OCI-LY7 (cell line): ENCODE data around the gene TMEM220. TPM values are rescaled to one million over a fixed set of nuclear protein-coding genes. Genes with fewer than 3 reads are reported as not detected.

Source experiments
- BruUV-seq: library from RNA; stranded (reverse); fragments of 400-500 nt; replicated peaks from 2 replicates; lab custom pipeline; 2021; lab: Mats Ljungman, UMichigan
- CTCF ChIA-PET: fragments of 300-600 bp; sonication (Branson Sonifier 250); formaldehyde crosslinking; loops from one replicate; lab custom pipeline; 2022; ENCODE audit warnings: antibody characterized with exemption; ENCODE audit not compliant: unreplicated experiment; lab: Charles Lee
- POLR2A ChIA-PET: fragments of 300-600 bp; sonication (Branson Sonifier 250); formaldehyde crosslinking; loops from one replicate; lab custom pipeline; 2022; ENCODE audit warnings: antibody characterized with exemption; lab: Charles Lee
- DNase-seq: peaks from one replicate; pipeline ENCODE4 v3.0.0-alpha.2; 2015; ENCODE audit warnings: low spot score
- H2AFZ ChIP-seq: fragments of 200-600 bp; sonication (generic), shearing (Covaris generic); 2 replicates; pipeline ENCODE4 v1.6.1; 2014; ENCODE audit warnings: mild to moderate bottlenecking, antibody characterized with exemption, low read length, moderate library complexity
- H3K27ac ChIP-seq: fragments of 200-600 bp; sonication (generic); 2 replicates; pipeline ENCODE4 v1.5.1; 2014; ENCODE audit warnings: mixed run types, low read depth, mild to moderate bottlenecking, moderate library complexity, low read length, inconsistent platforms; ENCODE audit not compliant: poor library complexity, severe bottlenecking
- H3K36me3 ChIP-seq: fragments of 200-600 bp; sonication (generic); 2 replicates; pipeline ENCODE4 v1.6.1; 2014; ENCODE audit warnings: mild to moderate bottlenecking, antibody characterized with exemption, low read length, moderate library complexity, mixed read lengths; ENCODE audit not compliant: insufficient read depth
- H3K4me1 ChIP-seq: fragments of 200-600 bp; sonication (generic); 2 replicates; pipeline ENCODE4 v1.5.1; 2014; ENCODE audit warnings: mild to moderate bottlenecking, low read length; ENCODE audit not compliant: insufficient read depth, poor library complexity, severe bottlenecking
- H3K4me2 ChIP-seq: fragments of 200-600 bp; sonication (generic); 2 replicates; pipeline ENCODE4 v1.6.1; 2014; ENCODE audit warnings: mild to moderate bottlenecking, low read length
- H3K4me3 ChIP-seq: fragments of 200-600 bp; sonication (generic); 2 replicates; pipeline ENCODE4 v1.5.1; 2014; ENCODE audit warnings: mild to moderate bottlenecking, low read depth, low read length; ENCODE audit not compliant: poor library complexity, severe bottlenecking
- H3K79me2 ChIP-seq: fragments of 200-600 bp; sonication (generic); 2 replicates; pipeline ENCODE4 v1.6.1; 2016; ENCODE audit warnings: low read depth, mild to moderate bottlenecking, low read length, moderate library complexity, mixed read lengths; ENCODE audit not compliant: insufficient read depth
- H3K9me2 ChIP-seq: fragments of 200-600 bp; sonication (generic); 2 replicates; pipeline ENCODE4 v1.6.1; 2016; ENCODE audit warnings: mild to moderate bottlenecking, low read length, mixed read lengths; ENCODE audit not compliant: insufficient read depth
- H3K9me3 ChIP-seq: fragments of 200-600 bp; sonication (generic); 2 replicates; pipeline ENCODE4 v1.6.1; 2014; ENCODE audit warnings: mild to moderate bottlenecking, mixed run types, low read length, mixed read lengths
- H4K20me1 ChIP-seq: fragments of 200-600 bp; sonication (generic); 2 replicates; pipeline ENCODE4 v1.6.1; 2014; ENCODE audit warnings: mild to moderate bottlenecking, antibody characterized with exemption, low read length, moderate library complexity, mixed read lengths; ENCODE audit not compliant: insufficient read depth
- EZH2phosphoT487 ChIP-seq: fragments of 200-600 bp; sonication (generic); IDR thresholded peaks from 2 replicates; pipeline ENCODE4 v1.6.1; 2018; ENCODE audit warnings: low read depth, borderline replicate concordance, mild to moderate bottlenecking, mixed run types, antibody characterized with exemption, low read length, moderate library complexity, mixed read lengths
- intact Hi-C: fragments of 100-400 bp; cut with micrococcal nuclease; formaldehyde crosslinking; loops from one replicate; pipeline ENCODE4 v1.10.0; 2022; ENCODE audit not compliant: unreplicated experiment
- total RNA-seq, 2 experiments: library from RNA; depleted of rRNA in 1 of 2; stranded (reverse); fragments of >200 nt in 1 of 2; shearing (Covaris generic) in 1 of 2; gene quantifications; 2 replicates each; pipeline ENCODE4 v1.2.3, GENCODE V29; 2014 to 2022
- TF ChIP-seq, protein P1 (sequence below): fragments of 200-600 bp; sonication (generic); conservative IDR thresholded peaks from 2 replicates; pipeline ENCODE4 v1.5.1; 2014; ENCODE audit warnings: mild to moderate bottlenecking, antibody characterized with exemption, low read length, moderate library complexity, mixed read lengths

TMEM220 gene
- total RNA-seq, 2 experiments from 2014 or later = not detected

GRCh38 chr17:10674704-10675103 lies 55.1 kb downstream of the TMEM220 start:
- no peak overlapping the region for H3K27ac ChIP-seq
- BruUV-seq = no TSS peak
- H2AFZ ChIP-seq = no peak overlapping the region
- no peaks in the 10 kb centered on the region for H3K9me3 ChIP-seq
- no peaks in the 10 kb centered on the region for H3K4me1 ChIP-seq
- H4K20me1 ChIP-seq = no peaks in the 10 kb centered on the region
- POLR2A ChIA-PET = interaction anchor here (1.2 kb wide), 1 partner anchor 9 kb away, joined by 3 read pairs; no protein-coding TSS in a partner anchor
- no peaks in the 10 kb centered on the region for H3K79me2 ChIP-seq
- intact Hi-C loops = no loop called here
- peaks cover 59% of the 10 kb centered on the region for H3K36me3 ChIP-seq
- CTCF ChIA-PET = no interaction called here
- DNase-seq = no peak
- H3K4me3 ChIP-seq = no peak overlapping the region
- no peak for TF ChIP-seq EZH2phosphoT487
- TF ChIP-seq, protein P1, sequence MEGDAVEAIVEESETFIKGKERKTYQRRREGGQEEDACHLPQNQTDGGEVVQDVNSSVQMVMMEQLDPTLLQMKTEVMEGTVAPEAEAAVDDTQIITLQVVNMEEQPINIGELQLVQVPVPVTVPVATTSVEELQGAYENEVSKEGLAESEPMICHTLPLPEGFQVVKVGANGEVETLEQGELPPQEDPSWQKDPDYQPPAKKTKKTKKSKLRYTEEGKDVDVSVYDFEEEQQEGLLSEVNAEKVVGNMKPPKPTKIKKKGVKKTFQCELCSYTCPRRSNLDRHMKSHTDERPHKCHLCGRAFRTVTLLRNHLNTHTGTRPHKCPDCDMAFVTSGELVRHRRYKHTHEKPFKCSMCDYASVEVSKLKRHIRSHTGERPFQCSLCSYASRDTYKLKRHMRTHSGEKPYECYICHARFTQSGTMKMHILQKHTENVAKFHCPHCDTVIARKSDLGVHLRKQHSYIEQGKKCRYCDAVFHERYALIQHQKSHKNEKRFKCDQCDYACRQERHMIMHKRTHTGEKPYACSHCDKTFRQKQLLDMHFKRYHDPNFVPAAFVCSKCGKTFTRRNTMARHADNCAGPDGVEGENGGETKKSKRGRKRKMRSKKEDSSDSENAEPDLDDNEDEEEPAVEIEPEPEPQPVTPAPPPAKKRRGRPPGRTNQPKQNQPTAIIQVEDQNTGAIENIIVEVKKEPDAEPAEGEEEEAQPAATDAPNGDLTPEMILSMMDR = no peak
- H3K9me2 ChIP-seq = no peaks in the 10 kb centered on the region
- no peak overlapping the region for H3K4me2 ChIP-seq

GRCh38 chr17:10673312-10673711 lies 56.5 kb downstream of the TMEM220 start:
- Histone ChIP-seq H2AFZ (no peak overlapping the region), H3K9me3 (no peaks in the 10 kb centered on the region), H3K4me2 (no peak overlapping the region), H3K27ac (no peak overlapping the region), H3K36me3 (peaks cover 45% of the 10 kb centered on the region), H3K4me3 (no peak overlapping the region), H3K9me2 (no peaks in the 10 kb centered on the region), H4K20me1 (no peaks in the 10 kb centered on the region), H3K79me2 (no peaks in the 10 kb centered on the region), H3K4me1 (no peaks in the 10 kb centered on the region)
- DNase-seq = no peak
- ChIA-PET POLR2A (no interaction called here), CTCF (no interaction called here)
- BruUV-seq = no TSS peak
- intact Hi-C loops = no loop called here
- TF ChIP-seq, protein P1 = no peak
- no peak for TF ChIP-seq EZH2phosphoT487

DNA sequence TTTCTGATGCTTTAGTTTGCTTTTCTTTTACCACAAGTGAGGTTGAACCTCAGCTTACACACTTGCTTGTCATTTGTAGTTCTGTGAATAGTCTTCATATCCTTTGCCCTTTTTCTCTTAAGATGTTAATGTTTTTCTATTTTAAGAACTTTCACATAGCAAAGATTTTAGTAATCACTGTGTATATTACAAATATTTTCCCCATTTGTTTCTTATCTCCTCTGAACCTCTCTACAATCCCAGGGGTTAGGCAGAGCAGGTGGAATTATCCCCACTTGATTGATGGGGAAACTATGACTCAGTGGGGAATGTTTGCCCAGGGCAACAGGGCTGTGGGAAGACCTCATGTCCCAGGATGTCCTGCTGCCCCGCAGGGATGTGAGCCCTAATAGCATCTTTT lies 61.0 kb downstream of the TMEM220 start:
- ChIA-PET CTCF (no interaction called here), POLR2A (interaction anchor here (0.7 kb wide), 1 partner anchor 37 kb away, joined by 4 read pairs; no protein-coding TSS in a partner anchor)
- Histone ChIP-seq H2AFZ (no peak overlapping the region), H4K20me1 (no peaks in the 10 kb centered on the region), H3K9me2 (no peaks in the 10 kb centered on the region), H3K79me2 (no peaks in the 10 kb centered on the region), H3K4me1 (no peaks in the 10 kb centered on the region), H3K9me3 (no peaks in the 10 kb centered on the region), H3K36me3 (peaks cover 4% of the 10 kb centered on the region; the same call in 1 of the 2 replicates), H3K4me2 (no peak overlapping the region), H3K27ac (no peak overlapping the region), H3K4me3 (no peak overlapping the region)
- TF ChIP-seq, protein P1 = no peak
- TF ChIP-seq EZH2phosphoT487 = no peak
- no peak for DNase-seq
- intact Hi-C loops = no loop called here
- BruUV-seq = no TSS peak
